Transverse colon (tissue), 4 donors: ENCODE measurements around the gene IBTK. TPM values are rescaled to one million over a fixed set of nuclear protein-coding genes. Genes with fewer than 3 reads are reported as not detected.

Source experiments
- DNase-seq: peaks from one replicate; pipeline ENCODE4 v3.0.0-alpha.2; 2019
- H3K27ac ChIP-seq, 4 donors: fragments of 200-600 bp; sonication (generic); 2 replicates each; pipeline ENCODE4 v1.5.1; 2016 to 2018; ENCODE audit warnings: inconsistent platforms in 4 of 4
- H3K27me3 ChIP-seq: fragments of 200-600 bp; sonication (generic); 2 replicates; pipeline ENCODE4 v1.5.1; 2017; ENCODE audit warnings: inconsistent platforms
- H3K36me3 ChIP-seq, 4 donors: fragments of 200-600 bp; sonication (generic); 2 replicates each; pipeline ENCODE4 v1.5.1; 2017 to 2019; ENCODE audit warnings: inconsistent platforms in 4 of 4
- H3K4me1 ChIP-seq, 4 donors: fragments of 200-600 bp; sonication (generic); 2 replicates each; pipeline ENCODE4 v1.5.1; 2017 to 2020; ENCODE audit warnings: inconsistent platforms in 4 of 4
- H3K4me3 ChIP-seq, 4 donors: fragments of 200-600 bp; sonication (generic); 1 replicate in 1 of 4; 2 replicates in 3 of 4; pipeline versions ENCODE4 v1.5.1 to v1.6.1; 2017 to 2019; ENCODE audit warnings: inconsistent platforms in 4 of 4
- H3K9me3 ChIP-seq, 2 donors: fragments of 200-600 bp; sonication (generic); 2 replicates each; pipeline ENCODE4 v1.5.1; 2017 to 2019; ENCODE audit warnings: inconsistent platforms in 2 of 2
- EP300 ChIP-seq: sonication (generic); formaldehyde crosslinking; IDR thresholded peaks from one replicate; pipeline ENCODE4 v1.6.1; 2017; ENCODE audit warnings: antibody characterized with exemption, low read depth
- POLR2A ChIP-seq: fragments of 450-650 bp; IDR thresholded peaks from one replicate; pipeline ENCODE4 v1.6.1; 2016; ENCODE audit warnings: antibody characterized with exemption, mild to moderate bottlenecking, moderate library complexity
- POLR2AphosphoS5 ChIP-seq, 3 donors: sonication (generic); formaldehyde crosslinking; IDR thresholded peaks; one replicate each; pipeline ENCODE4 v1.6.1; 2016; ENCODE audit warnings: antibody characterized with exemption in 3 of 3
- WGBS, 2 donors: methylation state at CpG; one replicate each; pipeline ENCODE4 v1.1.5; 2018; ENCODE audit warnings: low coverage in 1 of 2; 5-methylcytosine and 5-hydroxymethylcytosine counted together
- in situ Hi-C, 4 donors: fragments of 200-750 bp; cut with MboI; loops; one replicate each; pipeline versions ENCODE4 v1.15.0 to v1.15.1; 2017; ENCODE audit warnings: low sequenced_read_pairs in 3 of 4, low pct_ligation_motif_present in 1 of 4, low pct_unique_long_range_greater_than_20kb in 1 of 4
- intact Hi-C: fragments of 100-400 bp; cut with DNase I; formaldehyde crosslinking; loops from one replicate; pipeline ENCODE4 v1.15.1; 2023; ENCODE audit warnings: low total_unique reads
- total RNA-seq, 4 donors: library from RNA; depleted of rRNA; stranded (reverse); fragments of >200 nt; gene quantifications; one replicate each; pipeline ENCODE4 v1.1.0, GENCODE V29; 2016
- TF ChIP-seq, protein P1 (sequence below), 5 experiments: fragments of 200-600 bp in 3 of 5; fragments of 450-650 bp in 2 of 5; sonication (generic) in 3 of 5; IDR thresholded peaks; 1 replicate in 2 of 5; 2 replicates in 3 of 5; pipeline ENCODE4 v1.5.1; 2016 to 2017; ENCODE audit warnings: antibody characterized with exemption in 5 of 5, inconsistent platforms in 3 of 5, mild to moderate bottlenecking in 2 of 5, moderate library complexity in 1 of 5

IBTK gene
- total RNA-seq, 4 donors from 2014 or later = 23.6 to 40.5 (median 34.4) TPM

GRCh38 chr6:82275686-82276085 is 28.1 kb upstream of the IBTK start:
- WGBS, 2 donors = 74 to 80% methylated on average over 5 of the region's 5 CpGs

DNA sequence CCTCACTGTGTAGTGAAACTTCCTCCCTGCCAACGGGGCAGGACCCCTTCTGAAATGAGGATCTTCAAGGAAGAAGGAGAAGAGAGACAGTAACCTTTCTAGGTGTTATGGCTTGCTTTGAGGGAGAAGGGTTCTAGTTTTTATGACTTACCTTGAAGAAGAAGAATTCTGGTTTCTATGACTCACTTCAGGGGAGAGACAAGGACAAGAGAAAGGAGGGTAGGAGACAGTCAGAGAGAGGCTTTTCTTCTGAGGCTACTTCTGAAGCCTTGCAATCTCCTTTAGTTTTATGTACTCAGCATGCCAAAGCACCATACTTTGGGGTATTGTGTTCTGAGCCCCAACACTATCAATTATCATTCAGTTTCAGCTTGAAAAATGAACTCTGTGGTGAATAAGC is 25.8 kb upstream of the IBTK start:
- DNase-seq = no peak

More at GRCh38 chr6:82275686-82276085, 28.1 kb upstream of the IBTK start:
- H3K9me3 ChIP-seq = no peaks in the 10 kb centered on the region
- H3K4me3 ChIP-seq = no peak overlapping the region
- intact Hi-C loops = no loop called here
- no peaks in the 10 kb centered on the region for H3K27me3 ChIP-seq
- no peak overlapping the region for H3K27ac ChIP-seq
- H3K36me3 ChIP-seq = no peaks in the 10 kb centered on the region
- TF ChIP-seq, protein P1, sequence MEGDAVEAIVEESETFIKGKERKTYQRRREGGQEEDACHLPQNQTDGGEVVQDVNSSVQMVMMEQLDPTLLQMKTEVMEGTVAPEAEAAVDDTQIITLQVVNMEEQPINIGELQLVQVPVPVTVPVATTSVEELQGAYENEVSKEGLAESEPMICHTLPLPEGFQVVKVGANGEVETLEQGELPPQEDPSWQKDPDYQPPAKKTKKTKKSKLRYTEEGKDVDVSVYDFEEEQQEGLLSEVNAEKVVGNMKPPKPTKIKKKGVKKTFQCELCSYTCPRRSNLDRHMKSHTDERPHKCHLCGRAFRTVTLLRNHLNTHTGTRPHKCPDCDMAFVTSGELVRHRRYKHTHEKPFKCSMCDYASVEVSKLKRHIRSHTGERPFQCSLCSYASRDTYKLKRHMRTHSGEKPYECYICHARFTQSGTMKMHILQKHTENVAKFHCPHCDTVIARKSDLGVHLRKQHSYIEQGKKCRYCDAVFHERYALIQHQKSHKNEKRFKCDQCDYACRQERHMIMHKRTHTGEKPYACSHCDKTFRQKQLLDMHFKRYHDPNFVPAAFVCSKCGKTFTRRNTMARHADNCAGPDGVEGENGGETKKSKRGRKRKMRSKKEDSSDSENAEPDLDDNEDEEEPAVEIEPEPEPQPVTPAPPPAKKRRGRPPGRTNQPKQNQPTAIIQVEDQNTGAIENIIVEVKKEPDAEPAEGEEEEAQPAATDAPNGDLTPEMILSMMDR (IDR thresholded peaks at IDR 0.05) = no peak
- TF ChIP-seq POLR2A = no peak
- TF ChIP-seq POLR2AphosphoS5 (IDR thresholded peaks at IDR 0.05) = no peak
- no peak for TF ChIP-seq EP300
- in situ Hi-C loops = loop anchor here in 1 of 4 donors (10.0 kb wide), 1 partner anchor 779 kb away; no protein-coding TSS in a partner anchor
- DNase-seq = no peak
- H3K4me1 ChIP-seq = no peaks in the 10 kb centered on the region

GRCh38 chr6:82270881-82271635 is 23.5 kb upstream of the IBTK start:
- no peak overlapping the region for H3K27ac ChIP-seq
- H3K36me3 ChIP-seq = no peaks in the 10 kb centered on the region
- intact Hi-C loops (loop anchor here (5.0 kb wide), 1 partner anchor 786 kb away; no protein-coding TSS in a partner anchor), in situ Hi-C loops (loop anchor here in 3 of 4 donors (5.0 to 10.0 kb wide), 2 partner anchors 784 to 786 kb away; no protein-coding TSS in a partner anchor)
- H3K9me3 ChIP-seq = no peaks in the 10 kb centered on the region
- H3K4me1 ChIP-seq = no peaks in the 10 kb centered on the region
- no peak overlapping the region for H3K4me3 ChIP-seq
- no peaks in the 10 kb centered on the region for H3K27me3 ChIP-seq
- no peak for TF ChIP-seq POLR2A
- TF ChIP-seq, protein P1 (IDR thresholded peaks at IDR 0.05) = peak; percentile 42 to 56 (median 53)
- no peak for DNase-seq
- WGBS, 2 donors = 68 to 78% methylated on average over 6 of the region's 6 CpGs

More for the DNA sequence above, 25.8 kb upstream of the IBTK start:
- Histone ChIP-seq H3K27ac (no peak overlapping the region), H3K9me3 (no peaks in the 10 kb centered on the region), H3K27me3 (no peaks in the 10 kb centered on the region), H3K4me1 (no peaks in the 10 kb centered on the region), H3K4me3 (no peak overlapping the region), H3K36me3 (no peaks in the 10 kb centered on the region)
- in situ Hi-C loops (loop anchor here in 3 of 4 donors (5.0 to 10.0 kb wide), 2 partner anchors 782 to 784 kb away; no protein-coding TSS in a partner anchor), intact Hi-C loops (loop anchor here (5.0 kb wide), 1 partner anchor 784 kb away; no protein-coding TSS in a partner anchor)
- WGBS, 2 donors = 66 to 92% methylated on average over 1 of the region's 1 CpG
- TF ChIP-seq POLR2AphosphoS5 (IDR thresholded peaks at IDR 0.05) (no peak), EP300 (no peak), POLR2A (no peak)
- TF ChIP-seq, protein P1 (IDR thresholded peaks at IDR 0.05) = no peak

GRCh38 chr6:82268301-82268846 is 20.8 kb upstream of the IBTK start:
- H3K9me3 ChIP-seq = no peaks in the 10 kb centered on the region
- TF ChIP-seq EP300 = no peak
- TF ChIP-seq POLR2AphosphoS5 (IDR thresholded peaks at IDR 0.05) = no peak
- no peak for TF ChIP-seq POLR2A
- TF ChIP-seq, protein P1 (IDR thresholded peaks at IDR 0.05) = no peak
- H3K4me3 ChIP-seq = no peak overlapping the region
- H3K4me1 ChIP-seq = no peaks in the 10 kb centered on the region
- no peaks in the 10 kb centered on the region for H3K36me3 ChIP-seq
- intact Hi-C loops = no loop called here
- H3K27me3 ChIP-seq = no peaks in the 10 kb centered on the region
- WGBS, 2 donors = 39 to 49% methylated on average over 2 of the region's 2 CpGs
- in situ Hi-C loops = no loop called here
- no peak overlapping the region for H3K27ac ChIP-seq
- no peak for DNase-seq
